HG03159 (cell line): ENCODE data around the gene TMEM163.

Experiments
- ATAC-seq: cut with Tn5 transposase; IDR thresholded peaks from one replicate; pipeline ENCODE4 v1.9.1; 2021; ENCODE audit warnings: mild to moderate bottlenecking, moderate library complexity; ENCODE audit not compliant: unreplicated experiment

TMEM163 gene

DNA sequence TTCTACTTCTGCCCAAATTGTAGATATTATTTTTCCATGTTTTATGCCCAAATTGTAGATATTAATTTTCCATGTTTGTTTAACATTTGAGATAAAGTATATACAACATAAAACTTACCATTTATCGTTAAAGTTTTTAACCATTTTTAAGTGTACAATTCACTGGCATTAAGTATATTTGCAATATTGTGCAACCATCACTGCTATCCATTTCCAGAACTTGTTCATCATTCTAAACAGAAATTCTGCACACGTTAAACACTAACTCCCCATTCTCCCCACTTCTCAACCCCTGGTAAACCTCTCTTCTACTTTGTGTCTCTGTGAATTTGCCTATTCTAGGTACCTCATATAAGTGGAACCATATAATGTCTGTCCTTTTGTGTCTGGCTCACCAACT lies 302.8 kb downstream of the TMEM163 start:
- ATAC-seq, result no peak

DNA sequence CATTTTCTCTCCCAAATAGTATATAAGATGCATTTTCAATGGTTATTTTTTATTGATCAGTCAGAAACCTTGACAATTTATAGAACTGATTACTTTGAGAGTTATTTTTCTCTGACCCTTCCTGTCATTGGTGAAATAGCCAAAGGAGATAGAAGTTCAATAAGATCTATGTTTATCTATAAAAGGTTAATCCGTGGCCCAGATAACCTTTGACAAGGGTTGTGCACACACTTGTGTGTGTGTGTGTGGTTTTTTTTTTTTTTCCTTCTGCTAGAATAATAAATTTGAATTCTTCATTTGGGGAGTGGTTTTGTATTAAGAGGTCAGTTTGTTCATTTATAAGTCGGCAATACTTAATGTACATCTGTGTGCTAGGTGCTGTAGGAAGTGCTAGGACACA lies 304.9 kb downstream of the TMEM163 start:
- no peak for ATAC-seq

DNA sequence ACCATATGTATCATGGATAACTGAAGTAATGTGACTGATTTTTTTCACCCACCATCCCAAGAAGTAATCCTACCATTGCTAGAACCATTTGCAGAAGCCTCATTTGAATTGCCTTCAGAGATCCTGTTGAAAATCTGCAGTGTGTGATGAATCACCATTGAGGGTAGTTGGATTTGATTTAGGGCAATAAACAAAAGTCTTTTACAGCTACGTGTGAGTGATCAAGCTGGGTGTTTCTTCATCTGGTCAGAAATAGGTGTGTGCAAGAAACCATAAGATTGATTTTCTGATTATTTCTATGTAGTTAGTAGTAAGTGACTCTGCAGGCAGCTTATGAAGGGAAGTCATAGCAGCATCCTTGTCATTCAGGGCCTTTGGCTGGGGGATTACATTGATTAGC lies 305.4 kb downstream of the TMEM163 start:
- no peak for ATAC-seq

DNA sequence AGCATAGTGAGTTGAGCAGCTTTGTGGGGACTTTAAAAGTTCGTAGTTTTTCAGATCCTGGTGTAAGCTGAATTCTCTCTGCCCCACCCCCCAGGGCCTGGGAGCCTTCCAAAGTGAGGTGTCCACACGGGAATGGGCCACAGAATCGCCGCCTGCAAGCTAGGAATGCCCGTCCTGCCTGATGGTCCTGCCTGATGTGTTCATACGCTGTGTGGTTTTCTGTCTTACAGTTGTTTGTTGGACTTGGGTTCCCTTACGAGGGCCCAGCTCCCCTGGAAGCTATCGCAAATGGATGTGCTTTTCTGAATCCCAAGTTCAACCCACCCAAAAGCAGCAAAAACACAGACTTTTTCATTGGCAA lies 306.2 kb downstream of the TMEM163 start:
- no peak for ATAC-seq

DNA sequence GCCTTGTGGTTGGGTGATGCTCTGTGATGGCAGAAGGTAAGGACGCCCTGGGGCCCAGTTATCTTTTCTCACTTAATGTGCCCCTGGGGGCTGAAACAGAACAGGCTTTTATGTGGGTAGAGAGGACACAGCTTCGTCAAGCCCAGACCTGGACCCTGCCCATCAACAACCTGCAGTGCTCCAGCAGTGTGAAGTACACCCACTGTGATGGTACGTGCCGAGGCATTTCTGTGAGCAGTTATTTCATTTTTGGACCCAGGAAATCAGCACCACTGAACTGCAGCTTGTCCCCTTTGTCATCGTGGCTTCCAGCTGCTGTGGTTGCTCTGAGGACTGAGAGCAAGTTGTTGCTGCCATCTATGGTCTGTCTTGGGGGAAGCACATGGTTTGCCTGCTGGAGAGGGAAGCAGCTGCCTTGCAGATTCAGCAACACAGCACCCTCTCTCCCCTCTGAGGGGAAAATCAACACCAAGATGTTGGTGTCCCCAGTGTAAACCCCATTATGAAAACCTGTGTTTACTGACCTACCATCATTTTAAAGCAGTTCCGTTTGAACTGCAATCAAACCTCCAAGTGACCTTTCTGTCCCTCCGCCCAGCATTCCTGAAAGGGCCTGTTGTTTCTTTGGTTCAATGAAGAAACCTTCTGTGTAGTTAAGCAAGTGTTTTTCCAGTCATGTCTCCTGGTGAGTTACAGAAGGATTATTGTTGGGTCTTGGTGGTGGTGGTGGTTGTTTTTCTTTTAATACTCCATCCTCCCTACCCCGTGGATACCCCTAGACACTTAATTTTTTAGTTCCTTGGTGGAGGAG lies 306.8 kb downstream of the TMEM163 start:
- ATAC-seq, result peak; percentile 97

DNA sequence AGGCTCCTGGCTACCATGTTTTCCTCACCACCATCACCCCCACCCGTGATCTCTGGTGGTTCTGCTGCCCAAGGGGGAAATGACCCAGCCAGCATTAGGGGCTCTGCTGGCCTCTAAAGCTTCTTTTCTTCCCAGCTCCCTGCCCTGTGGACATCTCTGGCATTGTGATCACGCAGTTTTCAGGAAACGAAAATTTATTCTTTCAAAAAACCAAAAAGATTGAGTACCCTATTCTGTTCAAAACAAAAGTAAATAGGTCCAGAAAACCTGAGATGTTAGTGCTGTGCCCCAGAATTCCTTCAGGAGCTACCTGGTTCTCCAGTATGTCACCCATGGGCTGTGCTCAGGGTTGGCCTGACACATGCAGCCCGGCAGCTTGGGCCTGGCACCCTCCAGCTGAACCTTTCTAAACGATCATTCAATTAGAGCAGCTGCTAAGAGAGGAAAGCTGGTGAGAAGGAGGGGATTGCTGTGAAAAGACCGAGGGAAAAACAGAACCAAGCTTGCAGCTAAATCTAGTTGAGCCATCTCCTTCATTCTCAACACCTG lies 307.4 kb downstream of the TMEM163 start:
- ATAC-seq, result no peak

DNA sequence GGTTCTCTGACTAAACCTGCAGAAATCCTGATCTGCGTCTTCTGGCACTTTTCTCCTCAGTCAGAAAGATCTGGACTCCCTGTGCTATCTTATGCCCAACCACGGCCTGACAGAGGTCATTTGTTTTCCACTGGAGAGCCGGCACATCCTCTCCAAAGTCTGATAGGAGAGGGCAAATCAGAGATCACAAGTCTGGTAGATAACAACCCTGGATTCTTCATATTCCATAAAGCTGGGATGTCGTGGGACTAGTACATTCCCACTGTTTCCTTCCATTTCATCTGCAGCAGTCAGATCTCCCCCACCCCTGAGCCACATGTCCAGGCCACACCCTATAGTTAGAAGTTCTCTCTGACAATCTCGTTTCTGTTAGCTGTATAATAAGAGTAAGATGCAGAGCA lies 308.0 kb downstream of the TMEM163 start:
- no peak for ATAC-seq

DNA sequence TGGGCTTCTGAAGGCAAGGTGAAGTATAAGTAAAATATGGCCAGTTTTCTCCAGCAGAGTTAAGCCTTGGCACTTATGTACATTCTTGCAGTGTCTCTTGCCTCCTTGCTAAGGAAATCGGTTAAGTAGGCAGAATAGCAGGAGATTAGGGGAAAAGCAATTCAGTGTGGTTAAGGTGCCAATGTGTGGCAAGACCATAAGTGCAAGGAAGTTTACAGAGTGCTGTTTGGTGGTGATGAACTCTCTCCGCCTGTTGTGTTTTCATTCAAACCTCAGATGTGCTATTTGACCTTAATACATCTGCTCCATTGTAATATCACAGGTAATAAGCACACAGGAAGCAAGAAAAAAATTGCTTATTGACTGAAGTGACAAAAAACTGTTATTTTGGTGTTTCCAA lies 308.8 kb downstream of the TMEM163 start:
- no peak for ATAC-seq

DNA sequence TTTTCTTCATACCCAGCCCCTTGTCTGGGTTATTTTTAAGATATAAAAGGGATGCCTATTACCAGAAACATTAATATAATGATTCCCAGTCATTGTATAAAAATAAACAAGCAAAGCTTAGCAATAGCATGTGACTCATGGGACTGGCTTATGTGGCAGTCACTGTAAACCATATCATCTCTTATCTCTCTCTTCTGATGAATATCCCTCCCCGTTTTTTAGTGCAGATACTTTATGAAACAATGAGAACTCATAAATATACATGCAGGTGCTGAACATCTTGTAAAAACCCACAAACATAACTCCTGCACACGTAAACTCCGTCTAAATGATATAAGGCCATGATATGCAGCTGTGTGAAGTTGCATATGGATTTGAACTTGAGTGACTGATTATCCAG lies 310.0 kb downstream of the TMEM163 start:
- no peak for ATAC-seq

DNA sequence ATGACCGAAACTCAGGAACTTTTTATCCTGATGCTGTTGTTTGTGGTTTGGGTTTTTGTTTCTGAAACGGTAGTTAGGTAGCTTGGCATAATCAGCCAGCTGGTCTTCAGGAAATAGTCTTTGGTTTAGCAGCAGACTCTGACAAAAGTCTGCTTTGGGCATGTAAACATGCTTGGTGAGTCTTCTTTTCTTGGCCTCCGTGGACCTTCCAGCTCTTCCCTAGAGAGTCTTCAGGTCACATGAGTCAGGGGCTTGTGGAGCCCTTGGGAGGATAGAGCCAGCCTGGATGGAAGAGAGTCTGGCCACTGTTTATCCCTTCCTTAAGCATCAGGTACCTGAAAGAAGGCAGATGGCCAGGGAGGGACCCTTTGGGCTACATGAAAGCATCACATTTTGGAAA lies 310.4 kb downstream of the TMEM163 start:
- ATAC-seq, result no peak

DNA sequence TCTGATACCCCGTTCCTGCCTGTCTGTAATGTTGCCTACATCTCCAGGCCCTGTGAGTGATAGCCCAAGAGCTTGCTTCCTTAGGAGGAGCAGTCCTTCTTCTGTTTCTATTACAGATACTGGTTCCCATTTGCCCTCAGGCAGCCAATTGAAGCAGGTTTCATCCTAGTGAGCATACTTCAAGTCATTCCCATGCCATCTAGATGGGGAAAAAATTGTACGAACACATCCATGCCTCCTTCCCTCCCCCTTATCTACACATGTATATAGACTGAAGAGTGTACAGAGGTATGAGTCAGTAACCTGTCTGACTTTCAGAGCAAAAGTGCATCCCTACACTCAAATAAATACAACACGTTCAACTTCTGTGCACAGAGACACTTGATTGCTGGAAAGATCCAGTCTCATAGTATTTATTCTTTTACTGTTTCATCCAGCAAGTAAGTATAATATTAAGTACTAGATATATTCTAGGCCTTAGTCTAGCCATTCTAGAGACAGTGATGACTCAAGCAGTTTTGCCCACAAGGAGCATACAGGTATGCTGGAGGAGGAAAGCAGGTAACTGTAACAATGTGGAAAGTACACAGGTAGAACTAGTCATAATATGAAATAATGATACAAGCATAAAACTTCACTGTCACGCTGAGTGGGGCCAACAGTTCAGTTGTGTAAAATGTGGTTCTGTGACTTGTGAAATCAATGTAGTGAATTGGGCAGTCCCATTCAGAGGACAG lies 311.5 kb downstream of the TMEM163 start:
- no peak for ATAC-seq

DNA sequence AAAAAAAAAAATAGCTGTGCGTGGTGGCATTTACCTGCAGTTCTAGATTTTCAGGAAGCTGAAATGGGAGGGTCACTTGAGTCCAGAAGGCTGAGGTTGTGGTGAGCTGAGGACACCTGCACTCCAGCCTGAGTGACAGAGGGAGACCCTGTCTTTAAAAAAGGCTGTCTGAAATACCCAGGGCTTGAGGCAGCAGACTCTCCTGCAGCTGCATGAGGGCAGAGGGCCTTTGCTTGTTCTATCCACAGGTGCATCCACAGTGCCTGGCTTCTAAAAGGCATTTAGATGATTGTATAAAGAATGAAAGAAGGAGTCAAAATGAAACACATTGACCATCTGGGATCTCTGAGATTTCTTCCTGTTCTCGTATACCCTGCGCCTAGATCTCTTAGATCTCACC lies 312.1 kb downstream of the TMEM163 start:
- ATAC-seq, result no peak

DNA sequence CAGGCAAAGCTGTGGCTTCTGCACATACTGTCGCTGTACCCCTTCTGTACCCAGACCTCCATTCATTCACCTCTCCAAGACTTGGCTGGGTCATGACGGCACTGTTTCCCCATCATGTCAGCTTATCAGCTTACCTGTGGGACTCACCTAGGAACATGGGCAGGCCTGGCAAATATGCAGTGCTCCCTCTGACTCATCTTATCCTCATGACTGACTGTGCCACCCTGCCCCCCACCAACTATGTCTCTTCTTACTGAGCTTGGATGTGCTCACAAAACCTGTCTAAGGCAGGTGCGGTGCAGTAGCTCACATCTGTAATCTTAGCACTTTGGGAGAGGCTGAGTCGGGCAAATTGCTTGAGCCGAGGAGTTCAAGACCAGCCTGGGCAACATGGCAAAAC lies 312.5 kb downstream of the TMEM163 start:
- no peak for ATAC-seq
